ENCODE data around the gene DISC1. TPM values are rescaled to one million over a fixed set of nuclear protein-coding genes. Genes with fewer than 3 reads are reported as not detected.
A peak's percentile ranks its signal among the peaks of the same experiment; 100 is the strongest.
"Not testable (repeated sequence)": the region's sequence is repeated elsewhere in the genome, so short reads cannot be mapped to it uniquely, and the experiment has no call there.

DISC1 gene
- total RNA-seq, 1 donor from 2014 or later, result 12.5 TPM

DNA sequence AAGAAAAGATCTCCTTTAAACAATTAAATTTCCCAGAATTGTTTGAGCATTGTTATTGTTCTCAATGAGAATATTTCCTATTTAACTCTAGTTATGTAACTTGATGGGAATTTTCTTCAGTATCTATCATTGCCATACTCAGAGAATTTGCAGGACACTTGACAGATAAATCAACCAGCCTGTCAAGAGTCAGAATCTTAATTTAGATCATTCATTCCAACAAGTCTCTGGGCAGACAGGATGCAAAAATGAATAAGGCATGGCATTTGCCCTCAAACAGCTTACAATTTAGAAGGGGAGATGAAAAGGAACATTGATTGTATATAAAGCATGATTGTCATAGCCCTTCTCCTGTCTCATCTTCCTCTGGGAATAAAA lies 7.3 kb upstream of the DISC1 start:
- Histone ChIP-seq H3K4me3 (ENCODE audit: low read length in 3 of 3) (no peak overlapping the region), H3K27me3 (ENCODE audit: control insufficient read depth in 3 of 3, insufficient read depth in 3 of 3, low read length in 3 of 3) (peaks cover 0 to 5% (median 0%) of the 10 kb centered on the region in 3 donors), H3K4me1 (ENCODE audit: control insufficient read depth in 3 of 3, insufficient read depth in 3 of 3, low read length in 3 of 3) (peaks cover 0 to 6% (median 3%) of the 10 kb centered on the region in 3 donors), H3K36me3 (ENCODE audit: control insufficient read depth in 3 of 3, insufficient read depth in 3 of 3, low read length in 3 of 3) (no peaks in the 10 kb centered on the region), H3K9me3 (ENCODE audit: control insufficient read depth in 3 of 3, low read length in 3 of 3) (no peaks in the 10 kb centered on the region), H3K27ac (ENCODE audit: low read depth, low read length) (no peak overlapping the region), H3K9ac (ENCODE audit: low read depth in 1 of 3, low read length in 3 of 3) (no peak overlapping the region)

DNA sequence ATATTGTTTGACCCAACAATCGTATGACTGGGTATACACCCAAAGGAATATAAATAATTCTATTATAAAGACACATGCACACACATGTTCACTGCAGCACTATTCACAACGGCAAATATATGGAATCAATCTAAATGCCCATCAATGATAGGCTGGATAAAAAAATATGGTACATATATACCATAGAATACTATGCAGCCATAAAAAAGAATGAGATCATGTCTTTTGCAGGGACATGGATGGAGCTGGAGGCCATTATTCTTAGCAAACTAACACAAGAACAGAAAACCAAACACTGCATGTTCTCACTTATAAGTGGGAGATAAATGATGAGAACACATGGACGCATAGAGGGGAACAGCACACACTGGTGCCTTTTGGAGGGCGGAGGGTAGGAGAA lies 1.5 kb upstream of the DISC1 start:
- peaks cover 14 to 19% (median 15%) of the 10 kb centered on the region in 3 donors for H3K4me1 ChIP-seq (ENCODE audit: control insufficient read depth in 3 of 3, insufficient read depth in 3 of 3, low read length in 3 of 3)
- H3K4me3 ChIP-seq (ENCODE audit: low read length in 3 of 3); H3K36me3 ChIP-seq (ENCODE audit: control insufficient read depth in 3 of 3, insufficient read depth in 3 of 3, low read length in 3 of 3); H3K9me3 ChIP-seq (ENCODE audit: control insufficient read depth in 3 of 3, low read length in 3 of 3); H3K9ac ChIP-seq (ENCODE audit: low read depth in 1 of 3, low read length in 3 of 3); H3K27ac ChIP-seq (ENCODE audit: low read depth, low read length); H3K27me3 ChIP-seq (ENCODE audit: control insufficient read depth in 3 of 3, insufficient read depth in 3 of 3, low read length in 3 of 3): not testable (repeated sequence)

DNA sequence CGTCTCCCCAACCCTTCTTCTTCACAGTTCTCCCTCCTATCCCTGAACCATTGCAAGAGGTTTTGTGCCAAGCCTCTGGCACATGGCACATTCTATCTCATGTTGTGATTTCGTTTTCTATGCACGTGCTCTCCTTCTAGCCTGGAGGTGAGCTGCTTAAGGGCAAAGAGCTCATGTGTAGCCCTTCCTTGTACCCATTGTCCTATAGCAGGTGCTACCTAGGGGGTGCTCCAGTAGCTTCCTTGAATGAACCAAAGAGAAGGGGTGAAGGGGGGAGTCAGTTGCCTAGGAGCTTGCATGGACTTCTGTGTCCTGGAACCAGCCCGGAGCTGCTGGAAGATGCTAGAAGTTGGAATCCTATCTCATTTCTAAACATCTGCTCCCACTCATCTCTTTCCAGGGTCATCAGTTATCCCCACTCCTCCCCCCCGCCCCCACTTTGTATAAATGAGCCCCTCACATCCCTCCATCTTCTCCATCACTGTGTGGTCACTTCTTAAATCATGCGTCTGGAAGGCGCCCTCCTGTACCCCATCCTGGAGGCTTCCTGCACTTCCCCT lies 535 bp upstream of the DISC1 start:
- H3K4me3 ChIP-seq (ENCODE audit: low read length in 3 of 3), result peak overlapping the region; percentile 77 to 82 (median 80)
- H3K27ac ChIP-seq (ENCODE audit: low read depth, low read length), result peak overlapping the region; percentile 80
- H3K9ac ChIP-seq (ENCODE audit: low read depth in 1 of 3, low read length in 3 of 3), result peak overlapping the region in 1 of 3 donors; percentile 82
- H3K36me3 ChIP-seq (ENCODE audit: control insufficient read depth in 3 of 3, insufficient read depth in 3 of 3, low read length in 3 of 3), result no peaks in the 10 kb centered on the region
- H3K4me1 ChIP-seq (ENCODE audit: control insufficient read depth in 3 of 3, insufficient read depth in 3 of 3, low read length in 3 of 3), result peaks cover 14 to 19% (median 15%) of the 10 kb centered on the region in 3 donors
- H3K27me3 ChIP-seq (ENCODE audit: control insufficient read depth in 3 of 3, insufficient read depth in 3 of 3, low read length in 3 of 3), result peaks cover 0 to 5% (median 0%) of the 10 kb centered on the region in 3 donors
- no peaks in the 10 kb centered on the region for H3K9me3 ChIP-seq (ENCODE audit: control insufficient read depth in 3 of 3, low read length in 3 of 3)

DNA sequence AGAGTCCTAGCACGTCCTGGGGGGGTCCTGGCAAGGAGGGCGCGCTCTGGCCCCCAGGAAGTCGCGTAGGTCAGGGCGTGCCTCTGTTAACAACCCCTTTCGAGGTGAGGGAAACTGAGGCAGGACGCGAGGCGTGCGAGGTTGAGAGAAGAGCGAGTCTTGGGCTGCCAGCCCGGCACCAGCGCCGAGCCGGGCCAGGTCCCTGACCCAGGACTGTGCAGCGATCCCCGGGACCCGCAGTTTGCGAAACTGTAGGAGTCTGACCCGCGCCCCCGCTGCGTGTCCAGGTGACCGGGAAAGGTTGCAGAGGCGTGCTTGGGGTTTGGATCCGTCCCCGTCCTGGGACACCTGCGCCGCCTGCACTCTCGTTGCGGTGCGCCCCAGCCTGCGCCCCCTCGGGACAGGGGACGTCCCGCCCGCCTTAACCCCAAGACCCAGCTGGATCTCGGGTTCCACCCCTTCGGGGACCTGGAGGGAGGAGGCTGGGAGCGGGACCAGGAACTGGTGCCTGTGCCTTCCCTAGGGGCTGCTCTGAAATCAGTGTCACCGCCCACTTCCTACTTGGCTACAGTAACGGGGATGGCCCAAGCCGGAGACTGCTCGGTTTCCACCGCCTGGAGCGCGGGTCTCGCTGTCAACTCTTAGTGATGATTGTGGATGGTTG lies 493 bp downstream of the DISC1 start:
- Histone ChIP-seq H3K27ac (ENCODE audit: low read depth, low read length) (peak overlapping the region; percentile 80), H3K9me3 (ENCODE audit: control insufficient read depth in 3 of 3, low read length in 3 of 3) (no peaks in the 10 kb centered on the region), H3K4me1 (ENCODE audit: control insufficient read depth in 3 of 3, insufficient read depth in 3 of 3, low read length in 3 of 3) (peaks cover 14 to 19% (median 15%) of the 10 kb centered on the region in 3 donors), H3K36me3 (ENCODE audit: control insufficient read depth in 3 of 3, insufficient read depth in 3 of 3, low read length in 3 of 3) (no peaks in the 10 kb centered on the region), H3K27me3 (ENCODE audit: control insufficient read depth in 3 of 3, insufficient read depth in 3 of 3, low read length in 3 of 3) (peaks cover 0 to 5% (median 0%) of the 10 kb centered on the region in 3 donors), H3K4me3 (ENCODE audit: low read length in 3 of 3) (peak overlapping the region; percentile 77 to 82 (median 80)), H3K9ac (ENCODE audit: low read depth in 1 of 3, low read length in 3 of 3) (peak overlapping the region; percentile 63 to 83 (median 82))

DNA sequence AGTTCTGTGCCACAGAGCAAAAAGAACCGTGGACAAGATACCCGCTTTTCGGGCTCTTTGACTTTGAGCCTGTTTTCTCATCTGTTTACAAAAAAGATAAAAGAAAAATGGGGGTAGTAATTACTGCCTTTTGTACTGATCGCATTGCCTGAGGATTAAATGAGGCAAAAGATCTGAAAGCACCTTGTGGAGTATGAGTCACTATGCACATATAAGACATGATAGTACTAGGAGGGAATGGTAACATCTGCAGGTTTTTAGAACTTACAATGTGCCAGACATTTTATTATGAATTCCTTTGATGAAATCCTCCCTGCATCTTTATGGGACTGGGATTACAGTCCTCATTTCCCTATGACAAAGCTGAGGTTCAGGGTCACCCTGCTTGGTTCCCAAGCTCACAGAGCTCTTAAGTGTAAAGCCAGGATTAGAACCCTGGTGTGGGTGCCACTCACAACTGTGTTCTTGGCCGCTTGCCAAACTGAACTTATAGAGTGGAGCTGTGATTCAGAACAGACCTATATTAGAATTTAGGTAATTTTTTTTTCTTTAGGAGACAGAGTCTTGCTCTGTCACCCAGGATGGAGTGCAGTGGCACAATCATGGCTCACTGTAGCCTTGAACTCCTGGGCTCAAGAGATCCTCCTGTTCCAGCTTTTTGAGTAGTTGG lies 1.8 kb downstream of the DISC1 start:
- Histone ChIP-seq H3K4me3 (ENCODE audit: low read length in 3 of 3) (no peak overlapping the region), H3K4me1 (ENCODE audit: control insufficient read depth in 3 of 3, insufficient read depth in 3 of 3, low read length in 3 of 3) (peaks cover 14 to 19% (median 15%) of the 10 kb centered on the region in 3 donors), H3K9ac (ENCODE audit: low read depth in 1 of 3, low read length in 3 of 3) (no peak overlapping the region), H3K27me3 (ENCODE audit: control insufficient read depth in 3 of 3, insufficient read depth in 3 of 3, low read length in 3 of 3) (no peaks in the 10 kb centered on the region), H3K27ac (ENCODE audit: low read depth, low read length) (no peak overlapping the region), H3K9me3 (ENCODE audit: control insufficient read depth in 3 of 3, low read length in 3 of 3) (no peaks in the 10 kb centered on the region), H3K36me3 (ENCODE audit: control insufficient read depth in 3 of 3, insufficient read depth in 3 of 3, low read length in 3 of 3) (no peaks in the 10 kb centered on the region)

DNA sequence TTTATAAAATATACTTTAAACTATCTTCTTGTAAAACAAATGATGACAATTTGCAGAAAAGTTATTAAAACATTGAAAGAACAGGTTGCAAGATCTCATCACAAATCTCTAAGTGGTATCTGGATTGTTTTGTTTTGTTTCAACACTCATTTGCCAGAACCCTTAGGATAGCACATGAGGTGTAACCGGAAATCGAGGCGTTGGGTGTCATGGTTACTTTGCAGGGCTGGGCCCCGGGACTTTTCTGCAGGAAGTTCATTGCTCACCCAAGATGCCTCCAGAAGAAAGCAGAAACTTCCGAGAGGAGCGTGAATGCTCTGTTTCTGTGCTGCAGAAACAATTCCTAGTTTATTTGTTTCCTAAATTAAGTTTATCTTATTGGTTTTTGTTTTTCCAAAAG lies 2.5 kb downstream of the DISC1 start:
- Histone ChIP-seq H3K9ac (ENCODE audit: low read depth in 1 of 3, low read length in 3 of 3) (no peak overlapping the region), H3K36me3 (ENCODE audit: control insufficient read depth in 3 of 3, insufficient read depth in 3 of 3, low read length in 3 of 3) (no peaks in the 10 kb centered on the region), H3K27me3 (ENCODE audit: control insufficient read depth in 3 of 3, insufficient read depth in 3 of 3, low read length in 3 of 3) (no peaks in the 10 kb centered on the region), H3K27ac (ENCODE audit: low read depth, low read length) (no peak overlapping the region), H3K9me3 (ENCODE audit: control insufficient read depth in 3 of 3, low read length in 3 of 3) (no peaks in the 10 kb centered on the region), H3K4me3 (ENCODE audit: low read length in 3 of 3) (no peak overlapping the region), H3K4me1 (ENCODE audit: control insufficient read depth in 3 of 3, insufficient read depth in 3 of 3, low read length in 3 of 3) (peaks cover 14 to 19% (median 15%) of the 10 kb centered on the region in 3 donors)

DNA sequence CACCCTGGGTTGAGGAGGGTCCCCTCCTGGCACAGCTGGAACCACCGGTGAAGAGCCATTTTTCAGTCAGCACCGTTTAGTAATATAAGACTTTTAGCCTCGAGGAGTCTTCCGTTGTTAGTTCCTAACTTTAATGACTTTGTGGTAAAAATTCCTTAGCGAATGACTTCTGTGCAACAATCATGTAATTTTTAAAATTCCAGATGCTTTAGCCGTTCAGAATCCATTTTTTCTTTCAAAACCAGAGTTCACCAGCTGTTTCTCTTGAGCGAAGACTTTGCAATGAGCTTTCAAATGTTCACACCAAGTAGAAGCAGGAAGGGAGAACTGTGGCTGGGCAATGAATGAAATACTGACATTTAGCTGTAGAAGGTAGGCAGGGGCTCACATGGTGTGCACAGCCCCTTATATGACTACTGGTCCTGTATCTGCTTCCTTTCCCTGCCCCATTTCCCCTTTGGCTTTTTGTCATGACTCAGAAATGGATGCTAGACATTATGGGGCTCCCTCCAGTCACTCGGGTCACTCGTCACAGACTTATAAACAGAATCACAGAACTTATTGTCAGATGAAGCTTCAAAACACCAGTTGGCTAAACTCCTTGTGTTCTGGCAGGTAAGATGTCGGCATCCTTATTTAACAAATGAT lies 4.1 kb downstream of the DISC1 start:
- no peak overlapping the region for H3K27ac ChIP-seq (ENCODE audit: low read depth, low read length)
- H3K36me3 ChIP-seq (ENCODE audit: control insufficient read depth in 3 of 3, insufficient read depth in 3 of 3, low read length in 3 of 3), result no peaks in the 10 kb centered on the region
- H3K27me3 ChIP-seq (ENCODE audit: control insufficient read depth in 3 of 3, insufficient read depth in 3 of 3, low read length in 3 of 3), result no peaks in the 10 kb centered on the region
- no peak overlapping the region for H3K4me3 ChIP-seq (ENCODE audit: low read length in 3 of 3)
- no peak overlapping the region for H3K9ac ChIP-seq (ENCODE audit: low read depth in 1 of 3, low read length in 3 of 3)
- H3K9me3 ChIP-seq (ENCODE audit: control insufficient read depth in 3 of 3, low read length in 3 of 3), result no peaks in the 10 kb centered on the region
- peaks cover 14 to 18% (median 15%) of the 10 kb centered on the region in 3 donors for H3K4me1 ChIP-seq (ENCODE audit: control insufficient read depth in 3 of 3, insufficient read depth in 3 of 3, low read length in 3 of 3)

DNA sequence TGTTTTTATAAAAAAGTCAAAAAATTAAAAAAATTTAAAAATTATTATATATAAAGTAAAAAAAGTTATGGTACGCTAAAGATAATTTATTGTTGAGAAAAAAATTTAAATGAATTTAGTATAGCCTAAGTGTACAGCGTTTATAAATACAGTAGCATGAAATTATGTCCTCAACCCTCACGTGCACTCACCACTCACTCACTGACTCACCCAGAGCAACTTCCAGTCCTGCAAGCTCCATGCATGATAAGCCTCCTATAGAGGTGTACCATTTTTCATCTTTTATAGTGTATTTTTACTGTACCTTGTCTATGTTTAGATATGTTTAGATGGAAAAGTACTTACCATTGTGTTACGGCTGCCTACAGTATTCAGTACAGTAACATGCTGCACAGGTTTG lies 5.1 kb downstream of the DISC1 start:
- Histone ChIP-seq H3K4me3 (ENCODE audit: low read length in 3 of 3) (no peak overlapping the region), H3K27ac (ENCODE audit: low read depth, low read length) (no peak overlapping the region), H3K4me1 (ENCODE audit: control insufficient read depth in 3 of 3, insufficient read depth in 3 of 3, low read length in 3 of 3) (peaks cover 10 to 11% (median 11%) of the 10 kb centered on the region in 3 donors), H3K27me3 (ENCODE audit: control insufficient read depth in 3 of 3, insufficient read depth in 3 of 3, low read length in 3 of 3) (no peaks in the 10 kb centered on the region), H3K9ac (ENCODE audit: low read depth in 1 of 3, low read length in 3 of 3) (no peak overlapping the region), H3K36me3 (ENCODE audit: control insufficient read depth in 3 of 3, insufficient read depth in 3 of 3, low read length in 3 of 3) (no peaks in the 10 kb centered on the region), H3K9me3 (ENCODE audit: control insufficient read depth in 3 of 3, low read length in 3 of 3) (no peaks in the 10 kb centered on the region)

DNA sequence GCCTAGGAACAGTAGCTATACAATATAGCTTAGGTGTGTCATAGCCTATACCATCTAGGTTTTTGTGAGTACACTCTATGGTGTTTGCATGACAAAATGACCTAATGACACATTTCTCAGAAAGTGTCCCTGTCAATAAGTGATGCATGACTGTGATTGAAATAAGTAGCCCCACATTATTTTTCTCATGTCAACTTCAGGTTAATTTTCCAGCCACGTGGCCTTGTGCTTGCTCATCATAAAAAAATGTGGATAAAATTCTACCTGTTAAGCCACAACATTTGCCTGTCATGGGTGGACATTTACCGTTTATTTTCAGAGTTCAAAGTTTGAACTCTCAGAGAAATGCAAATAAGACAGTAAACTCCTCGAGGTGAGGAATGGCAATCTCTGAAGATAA lies 5.5 kb downstream of the DISC1 start:
- H3K36me3 ChIP-seq (ENCODE audit: control insufficient read depth in 3 of 3, insufficient read depth in 3 of 3, low read length in 3 of 3), result no peaks in the 10 kb centered on the region
- H3K4me3 ChIP-seq (ENCODE audit: low read length in 3 of 3), result no peak overlapping the region
- H3K27me3 ChIP-seq (ENCODE audit: control insufficient read depth in 3 of 3, insufficient read depth in 3 of 3, low read length in 3 of 3), result no peaks in the 10 kb centered on the region
- no peak overlapping the region for H3K27ac ChIP-seq (ENCODE audit: low read depth, low read length)
- H3K4me1 ChIP-seq (ENCODE audit: control insufficient read depth in 3 of 3, insufficient read depth in 3 of 3, low read length in 3 of 3), result peaks cover 7 to 10% (median 8%) of the 10 kb centered on the region in 3 donors
- no peaks in the 10 kb centered on the region for H3K9me3 ChIP-seq (ENCODE audit: control insufficient read depth in 3 of 3, low read length in 3 of 3)
- no peak overlapping the region for H3K9ac ChIP-seq (ENCODE audit: low read depth in 1 of 3, low read length in 3 of 3)
